H9 (cell line): ENCODE results near the gene ATRNL1. TPM values are rescaled to one million over a fixed set of nuclear protein-coding genes. Genes with fewer than 3 reads are reported as not detected.

Experiments used
- DNase-seq: peaks from one replicate; pipeline ENCODE4 v3.0.0-alpha.2; 2017
- H2AFZ ChIP-seq: one replicate; pipeline ENCODE4 v1.6.1; 2013; ENCODE audit warnings: mild to moderate bottlenecking, low read length, control low read depth, moderate library complexity
- H2AK5ac ChIP-seq: 2 replicates; pipeline ENCODE4 v1.6.1; 2013; ENCODE audit warnings: low read length, control low read depth, mixed read lengths; ENCODE audit not compliant: insufficient read length
- H2BK120ac ChIP-seq: one replicate; pipeline ENCODE4 v1.6.1; 2013; ENCODE audit warnings: low read depth, mild to moderate bottlenecking, low read length, control low read depth, inconsistent platforms; ENCODE audit not compliant: poor library complexity, severe bottlenecking
- H2BK12ac ChIP-seq: 2 replicates; pipeline ENCODE4 v1.6.1; 2013; ENCODE audit warnings: low read length, control low read depth, mixed read lengths, low read depth; ENCODE audit not compliant: insufficient read length
- H2BK15ac ChIP-seq: 2 replicates; pipeline ENCODE4 v1.6.1; 2013; ENCODE audit warnings: low read depth, low read length, control low read depth
- H2BK20ac ChIP-seq: one replicate; pipeline ENCODE4 v1.6.1; 2013; ENCODE audit warnings: low read depth, mild to moderate bottlenecking, low read length, control low read depth, inconsistent platforms; ENCODE audit not compliant: poor library complexity, severe bottlenecking
- H2BK5ac ChIP-seq: 2 replicates; pipeline ENCODE4 v1.6.1; 2013; ENCODE audit warnings: low read length, control low read depth, mixed read lengths; ENCODE audit not compliant: insufficient read length
- H3K14ac ChIP-seq: 2 replicates; pipeline ENCODE4 v1.6.1; 2013; ENCODE audit warnings: low read length, control low read depth; ENCODE audit not compliant: insufficient read depth
- H3K18ac ChIP-seq: 2 replicates; pipeline ENCODE4 v1.6.1; 2013; ENCODE audit warnings: low read depth, mild to moderate bottlenecking, mixed read lengths, low read length, control low read depth; ENCODE audit not compliant: insufficient read length
- H3K23ac ChIP-seq: 2 replicates; pipeline ENCODE4 v1.6.1; 2013; ENCODE audit warnings: low read length, control low read depth, mixed read lengths, low read depth; ENCODE audit not compliant: insufficient read length
- H3K23me2 ChIP-seq: 2 replicates; pipeline ENCODE4 v1.6.1; 2013; ENCODE audit warnings: low read depth, mild to moderate bottlenecking, mixed read lengths, low read length, control low read depth; ENCODE audit not compliant: insufficient read length, poor library complexity, severe bottlenecking
- H3K27ac ChIP-seq: 2 replicates; pipeline ENCODE4 v1.5.1; 2013; ENCODE audit warnings: low read length, control low read depth, mixed read lengths, low read depth; ENCODE audit not compliant: insufficient read length
- H3K27me3 ChIP-seq: 2 replicates; pipeline ENCODE4 v1.6.1; 2013; ENCODE audit warnings: low read length, control low read depth, inconsistent platforms; ENCODE audit not compliant: insufficient read depth
- H3K4ac ChIP-seq: 2 replicates; pipeline ENCODE4 v1.6.1; 2013; ENCODE audit warnings: low read depth, mild to moderate bottlenecking, control low read depth, inconsistent platforms, low read length, moderate library complexity
- H3K4me1 ChIP-seq: 2 replicates; pipeline ENCODE4 v1.6.1; 2013; ENCODE audit warnings: low read length, control low read depth, inconsistent platforms; ENCODE audit not compliant: insufficient read depth
- H3K4me2 ChIP-seq: 2 replicates; pipeline ENCODE4 v1.6.1; 2013; ENCODE audit warnings: low read length, control low read depth, mixed read lengths; ENCODE audit not compliant: insufficient read length, insufficient read depth
- H3K56ac ChIP-seq: 2 replicates; pipeline ENCODE4 v1.6.1; 2013; ENCODE audit warnings: low read depth, mild to moderate bottlenecking, mixed read lengths, low read length, control low read depth; ENCODE audit not compliant: insufficient read length
- H3K79me1 ChIP-seq: 2 replicates; pipeline ENCODE4 v1.6.1; 2013; ENCODE audit warnings: low read depth, mild to moderate bottlenecking, moderate library complexity, low read length, control low read depth, inconsistent platforms; ENCODE audit not compliant: insufficient read depth, poor library complexity, severe bottlenecking
- H3K79me2 ChIP-seq: 2 replicates; pipeline ENCODE4 v1.6.1; 2013; ENCODE audit warnings: low read length, control low read depth, inconsistent platforms; ENCODE audit not compliant: insufficient read depth
- H3K9ac ChIP-seq: 2 replicates; pipeline ENCODE4 v1.6.1; 2013; ENCODE audit warnings: low read length, control low read depth, mixed read lengths; ENCODE audit not compliant: insufficient read length; ENCODE audit errors: extremely low read depth
- H3K9me3 ChIP-seq: one replicate; pipeline ENCODE4 v1.6.1; 2013; ENCODE audit warnings: low read depth, low read length, inconsistent platforms; ENCODE audit not compliant: control insufficient read depth
- H3T11ph ChIP-seq: one replicate; pipeline ENCODE4 v1.6.1; 2013; ENCODE audit warnings: mild to moderate bottlenecking, low read length, control low read depth, inconsistent platforms
- H4K20me1 ChIP-seq: one replicate; pipeline ENCODE4 v1.6.1; 2013; ENCODE audit not compliant: control insufficient read depth, insufficient read length, insufficient read depth
- H4K5ac ChIP-seq: 2 replicates; pipeline ENCODE4 v1.6.1; 2013; ENCODE audit warnings: low read depth, mild to moderate bottlenecking, mixed read lengths, low read length, control low read depth; ENCODE audit not compliant: insufficient read length
- H4K8ac ChIP-seq: replicated peaks from 2 replicates; pipeline ENCODE4 v1.6.1; 2013; ENCODE audit warnings: low read length, control low read depth, mixed read lengths, low read depth; ENCODE audit not compliant: insufficient read length
- H4K91ac ChIP-seq: 2 replicates; pipeline ENCODE4 v1.6.1; 2013; ENCODE audit warnings: low read depth, mild to moderate bottlenecking, moderate library complexity, mixed read lengths, low read length, control low read depth; ENCODE audit not compliant: insufficient read length
- H3K27ac Mint-ChIP-seq, 3 experiments: 2 replicates in 2 of 3; 3 replicates in 1 of 3; pipeline ENCODE4 v1.8.0; 2020 to 2021; ENCODE audit warnings: mixed read lengths in 3 of 3, mild to moderate bottlenecking in 1 of 3, moderate library complexity in 1 of 3
- H3K27me3 Mint-ChIP-seq: 2 replicates; pipeline ENCODE4 v1.8.0; 2021; ENCODE audit warnings: low read depth, mild to moderate bottlenecking, moderate library complexity, mixed read lengths
- H3K36me3 Mint-ChIP-seq, 3 experiments: 2 replicates in 2 of 3; 3 replicates in 1 of 3; pipeline ENCODE4 v1.8.0; 2020 to 2021; ENCODE audit warnings: low read depth in 3 of 3, mixed read lengths in 3 of 3; ENCODE audit not compliant: insufficient read depth in 1 of 3
- H3K4me1 Mint-ChIP-seq, 2 experiments: 2 replicates each; pipeline ENCODE4 v1.8.0; 2020; ENCODE audit warnings: mixed read lengths in 2 of 2
- H3K4me3 Mint-ChIP-seq, 2 experiments: 2 replicates in 1 of 2; 3 replicates in 1 of 2; pipeline ENCODE4 v1.8.0; 2020 to 2021; ENCODE audit warnings: mild to moderate bottlenecking in 2 of 2, mixed read lengths in 2 of 2, moderate library complexity in 1 of 2
- H3K9me3 Mint-ChIP-seq, 2 experiments: 2 replicates in 1 of 2; 3 replicates in 1 of 2; pipeline ENCODE4 v1.8.0; 2020; ENCODE audit warnings: mild to moderate bottlenecking in 2 of 2, mixed read lengths in 2 of 2, moderate library complexity in 1 of 2
- CTCF ChIP-seq: fragments of 200-600 bp; sonication (generic); conservative IDR thresholded peaks from 3 replicates; pipeline ENCODE4 v1.8.0; 2021; ENCODE audit warnings: antibody characterized with exemption, mild to moderate bottlenecking
- WGBS: extraction: QIAGEN DNeasy Blood & Tissue Kit; methylation state at CpG from one replicate; pipeline ENCODE4 v1.1.7; 2013; ENCODE audit warnings: missing lambda C conversion rate, low lambda C conversion rate, mixed read lengths; ENCODE audit not compliant: insufficient read length; ENCODE audit errors: extremely low coverage; 5-methylcytosine and 5-hydroxymethylcytosine counted together
- total RNA-seq: library from RNA; stranded (reverse); gene quantifications from 2 replicates; pipeline ENCODE4 v1.2.1, GENCODE V29; 2021

Gene ATRNL1
- total RNA-seq, 1 experiment from 2014 or later: 9.2 TPM

- Histone ChIP-seq H3T11ph (no peak overlapping the region), H2BK20ac (no peak overlapping the region), H3K79me1 (no peaks in the 10 kb centered on the region), H3K27me3 (no peaks in the 10 kb centered on the region), H3K23me2 (no peaks in the 10 kb centered on the region), H4K20me1 (no peaks in the 10 kb centered on the region), H2AK5ac (no peak overlapping the region), H2BK12ac (no peak overlapping the region), H3K23ac (peak overlapping the region; percentile 95), H3K4me1 (0 out of 2 replicates have a peak, but pooled peaks cover 2% of the 10 kb centered on the region), H3K9ac (no peak overlapping the region), H2BK120ac (no peak overlapping the region), H3K27ac (no peak overlapping the region), H3K9me3 (no peaks in the 10 kb centered on the region), H3K4ac (no peak overlapping the region), H3K14ac (no peak overlapping the region), H3K4me2 (no peak overlapping the region), H2BK15ac (no peak overlapping the region), H3K18ac (no peak overlapping the region), H3K56ac (no peak overlapping the region), H4K8ac (no peak overlapping the region), H2BK5ac (no peak overlapping the region), H3K79me2 (no peaks in the 10 kb centered on the region), H4K91ac (no peak overlapping the region), H4K5ac (no peak overlapping the region), H2AFZ (no peak overlapping the region)
- no peak for DNase-seq
- Mint-ChIP-seq H3K4me3 (no peak overlapping the region), H3K4me1 (no peaks in the 10 kb centered on the region), H3K9me3 (no peaks in the 10 kb centered on the region), H3K27me3 (no peaks in the 10 kb centered on the region; the same call in 1 of the 2 replicates), H3K27ac (no peak overlapping the region), H3K36me3 (no peaks in the 10 kb centered on the region)
- WGBS: no CpG with 5 or more reads among the region's 1 CpG
- no peak for TF ChIP-seq CTCF
These were observed 753.4 kb downstream of the ATRNL1 start for GRCh38 chr10:115846528-115846927.
